ENCODE measurements around the gene HJURP.

The HJURP gene

DNA sequence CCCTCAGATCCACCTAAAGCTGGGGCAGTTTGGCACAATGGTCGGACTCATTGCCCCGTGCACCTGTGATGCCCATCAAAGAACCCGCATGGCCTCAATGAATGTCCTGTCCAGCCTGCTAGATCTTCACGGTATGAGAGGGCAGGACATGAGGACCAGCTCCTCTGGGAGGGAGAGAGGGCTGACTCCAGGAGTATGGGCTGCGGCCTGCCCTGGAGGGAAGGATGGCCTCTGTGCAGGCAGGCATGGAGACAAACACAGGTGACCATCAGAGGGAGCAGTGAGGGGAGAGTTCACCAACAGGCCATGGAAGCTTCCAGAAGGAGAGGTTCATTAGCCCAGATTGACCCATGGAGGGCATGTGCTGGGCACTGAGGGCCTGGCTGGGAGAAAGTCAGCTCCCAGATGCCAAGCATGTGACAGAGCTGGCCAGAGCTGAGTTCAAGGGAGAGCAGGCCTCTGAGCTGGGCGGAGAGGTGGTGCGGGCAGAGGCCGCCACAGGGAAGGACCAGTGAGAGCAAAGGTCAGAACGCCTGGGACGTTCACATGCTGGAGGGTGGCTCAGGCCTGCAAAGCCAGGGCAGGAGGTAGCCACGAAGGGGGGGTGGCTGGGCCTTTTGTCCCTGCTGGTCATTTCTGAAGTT lies 36.2 kb downstream of the HJURP start:
- no peaks in the 10 kb centered on the region for H3K4me1 ChIP-seq (ENCODE audit: control insufficient read depth, insufficient read depth, low read length)
- H3K9ac ChIP-seq (ENCODE audit: low read depth, low read length): no peak overlapping the region
- H3K4me3 ChIP-seq (ENCODE audit: low read length): no peak overlapping the region
- no peaks in the 10 kb centered on the region for H3K36me3 ChIP-seq (ENCODE audit: insufficient read depth, low read length)
- H3K4me2 ChIP-seq (ENCODE audit: low read length): no peak overlapping the region
- H3K27me3 ChIP-seq (ENCODE audit: control insufficient read depth, insufficient read depth, low read length): peaks cover 25% of the 10 kb centered on the region
- H3K9me3 ChIP-seq (replicated peaks; ENCODE audit: low read length): no peaks in the 10 kb centered on the region

- Histone ChIP-seq H3K27me3 (ENCODE audit: control insufficient read depth, insufficient read depth, low read length) (peaks cover 25% of the 10 kb centered on the region), H3K4me2 (ENCODE audit: low read length) (no peak overlapping the region), H3K4me3 (ENCODE audit: low read length) (no peak overlapping the region), H3K4me1 (ENCODE audit: control insufficient read depth, insufficient read depth, low read length) (no peaks in the 10 kb centered on the region), H3K9ac (ENCODE audit: low read depth, low read length) (no peak overlapping the region), H3K9me3 (replicated peaks; ENCODE audit: low read length) (no peaks in the 10 kb centered on the region), H3K36me3 (ENCODE audit: insufficient read depth, low read length) (no peaks in the 10 kb centered on the region)
These were observed 36.9 kb downstream of the HJURP start for GRCh38 chr2:233817361-233817911.

DNA sequence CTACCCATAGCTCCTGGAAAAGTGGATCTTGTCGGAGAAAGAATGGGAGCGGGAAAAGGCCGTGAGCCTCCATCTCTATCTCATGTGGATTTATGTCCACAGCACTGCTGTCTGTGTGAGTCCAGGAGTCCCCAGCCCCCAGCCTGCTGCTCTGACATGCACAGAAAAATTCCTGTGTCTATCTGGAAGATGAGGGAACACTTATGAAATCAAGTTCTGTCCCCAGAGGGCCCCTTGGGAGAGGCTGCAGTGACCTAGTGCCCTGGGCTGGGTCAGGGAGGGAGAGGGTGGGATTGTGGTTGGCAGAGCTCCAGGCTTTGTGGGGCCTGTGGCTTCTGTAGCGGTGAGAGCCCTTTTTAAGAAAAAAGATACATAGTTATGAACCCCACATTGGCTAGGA lies 37.6 kb downstream of the HJURP start:
- Histone ChIP-seq H3K4me1 (ENCODE audit: control insufficient read depth, insufficient read depth, low read length) (no peaks in the 10 kb centered on the region), H3K36me3 (ENCODE audit: insufficient read depth, low read length) (no peaks in the 10 kb centered on the region), H3K4me3 (ENCODE audit: low read length) (no peak overlapping the region), H3K27me3 (ENCODE audit: control insufficient read depth, insufficient read depth, low read length) (peaks cover 25% of the 10 kb centered on the region), H3K4me2 (ENCODE audit: low read length) (no peak overlapping the region), H3K9ac (ENCODE audit: low read depth, low read length) (no peak overlapping the region), H3K9me3 (replicated peaks; ENCODE audit: low read length) (no peaks in the 10 kb centered on the region)

DNA sequence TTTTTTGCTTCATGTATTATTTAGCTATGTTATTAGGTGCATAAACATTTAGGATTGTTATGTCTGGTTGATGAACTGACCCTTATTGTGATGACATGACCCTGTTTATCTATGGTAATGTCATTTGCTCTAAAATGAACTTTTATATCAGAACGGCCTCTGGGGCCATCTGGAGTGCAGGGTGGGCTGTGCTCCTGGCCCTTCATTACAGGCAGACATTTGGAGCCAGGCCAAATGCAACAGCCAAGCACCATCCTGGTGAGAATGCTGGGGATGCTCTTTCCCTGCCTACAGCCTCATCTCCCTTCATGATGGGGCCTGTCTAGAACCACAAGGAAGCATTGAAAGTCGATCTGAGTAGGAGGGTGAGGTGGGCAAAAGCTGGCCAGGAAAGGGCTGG lies 38.0 kb downstream of the HJURP start:
- peaks cover 23% of the 10 kb centered on the region for H3K27me3 ChIP-seq (ENCODE audit: control insufficient read depth, insufficient read depth, low read length)
- no peak overlapping the region for H3K4me2 ChIP-seq (ENCODE audit: low read length)
- no peaks in the 10 kb centered on the region for H3K9me3 ChIP-seq (replicated peaks; ENCODE audit: low read length)

DNA sequence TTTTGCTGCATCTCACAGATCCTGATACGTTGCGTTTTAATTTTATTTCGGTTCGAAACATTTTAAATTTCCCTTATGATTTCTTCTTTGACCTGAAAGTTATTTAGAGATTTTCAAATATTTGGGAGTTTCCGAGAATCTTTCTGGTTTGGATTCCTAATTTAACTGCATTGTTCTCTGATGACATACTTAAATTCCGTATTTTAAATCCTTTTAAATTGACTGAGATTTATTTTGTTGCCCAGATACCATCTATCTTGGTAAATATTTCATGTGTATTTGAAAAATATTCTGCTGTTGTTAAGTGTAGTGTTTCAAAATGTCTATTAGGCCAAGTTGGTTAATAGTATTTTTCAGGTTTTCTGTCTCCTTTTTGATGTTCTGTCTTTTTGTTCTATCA lies 38.5 kb downstream of the HJURP start:
- no peaks in the 10 kb centered on the region for H3K4me1 ChIP-seq (ENCODE audit: control insufficient read depth, insufficient read depth, low read length)
- H3K4me2 ChIP-seq (ENCODE audit: low read length): no peak overlapping the region
- H3K9ac ChIP-seq (ENCODE audit: low read depth, low read length): no peak overlapping the region
- H3K9me3 ChIP-seq (replicated peaks; ENCODE audit: low read length): no peaks in the 10 kb centered on the region
- no peaks in the 10 kb centered on the region for H3K36me3 ChIP-seq (ENCODE audit: insufficient read depth, low read length)
- H3K4me3 ChIP-seq (ENCODE audit: low read length): no peak overlapping the region
- H3K27me3 ChIP-seq (ENCODE audit: control insufficient read depth, insufficient read depth, low read length): peaks cover 20% of the 10 kb centered on the region

More for the DNA sequence above, 38.0 kb downstream of the HJURP start:
- Histone ChIP-seq H3K4me1 (ENCODE audit: control insufficient read depth, insufficient read depth, low read length) (no peaks in the 10 kb centered on the region), H3K9ac (ENCODE audit: low read depth, low read length) (no peak overlapping the region), H3K4me3 (ENCODE audit: low read length) (no peak overlapping the region), H3K36me3 (ENCODE audit: insufficient read depth, low read length) (no peaks in the 10 kb centered on the region)

DNA sequence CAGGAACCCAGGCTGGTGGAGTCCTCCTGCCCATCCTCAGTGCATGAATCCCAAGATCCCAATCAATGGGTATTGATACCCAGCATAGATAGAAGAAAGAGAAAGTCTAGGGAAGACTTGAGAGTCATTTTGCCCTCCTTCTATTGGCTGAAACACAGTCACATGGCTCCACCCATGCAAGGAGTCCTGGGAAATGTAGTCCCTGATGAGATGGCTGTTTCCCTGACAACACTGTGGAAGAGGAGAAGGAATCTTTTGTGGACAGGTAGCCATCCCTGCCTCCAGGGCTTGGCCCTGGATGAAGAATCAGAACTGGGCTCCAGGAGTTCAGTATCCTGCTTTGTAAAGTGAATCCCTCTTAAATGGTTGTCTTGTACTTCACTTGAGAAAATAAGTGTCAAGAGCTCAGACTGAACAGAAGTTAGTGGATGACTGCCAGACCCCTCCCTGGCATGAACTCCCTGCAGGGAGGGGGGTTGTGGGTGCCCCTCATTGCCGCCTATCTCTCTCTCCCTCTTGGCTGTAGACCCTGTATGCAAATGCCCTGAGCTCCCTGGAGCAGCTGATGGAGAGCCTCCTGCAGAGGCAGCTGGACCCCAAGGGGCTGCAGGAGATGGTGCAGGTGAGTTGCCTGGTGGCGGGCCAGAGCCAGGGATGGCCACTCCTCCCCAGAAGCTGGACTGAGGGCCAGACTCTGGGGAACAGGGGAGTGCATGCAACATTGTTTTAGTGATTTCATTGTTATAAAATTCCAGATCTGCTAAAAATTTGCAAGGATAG lies 40.1 kb downstream of the HJURP start:
- H3K27me3 ChIP-seq (ENCODE audit: control insufficient read depth, insufficient read depth, low read length): peaks cover 23% of the 10 kb centered on the region
- H3K9me3 ChIP-seq (replicated peaks; ENCODE audit: low read length): no peaks in the 10 kb centered on the region
- H3K36me3 ChIP-seq (ENCODE audit: insufficient read depth, low read length): no peaks in the 10 kb centered on the region
- no peaks in the 10 kb centered on the region for H3K4me1 ChIP-seq (ENCODE audit: control insufficient read depth, insufficient read depth, low read length)
- no peak overlapping the region for H3K4me2 ChIP-seq (ENCODE audit: low read length)
- no peak overlapping the region for H3K9ac ChIP-seq (ENCODE audit: low read depth, low read length)
- no peak overlapping the region for H3K4me3 ChIP-seq (ENCODE audit: low read length)

GRCh38 chr2:233813236-233814055 lies 40.9 kb downstream of the HJURP start:
- H3K4me1 ChIP-seq (ENCODE audit: control insufficient read depth, insufficient read depth, low read length): no peaks in the 10 kb centered on the region
- no peaks in the 10 kb centered on the region for H3K36me3 ChIP-seq (ENCODE audit: insufficient read depth, low read length)
- H3K27me3 ChIP-seq (ENCODE audit: control insufficient read depth, insufficient read depth, low read length): peaks cover 26% of the 10 kb centered on the region
- no peaks in the 10 kb centered on the region for H3K9me3 ChIP-seq (replicated peaks; ENCODE audit: low read length)
- no peak overlapping the region for H3K4me2 ChIP-seq (ENCODE audit: low read length)
- H3K9ac ChIP-seq (ENCODE audit: low read depth, low read length): no peak overlapping the region
- no peak overlapping the region for H3K4me3 ChIP-seq (ENCODE audit: low read length)

DNA sequence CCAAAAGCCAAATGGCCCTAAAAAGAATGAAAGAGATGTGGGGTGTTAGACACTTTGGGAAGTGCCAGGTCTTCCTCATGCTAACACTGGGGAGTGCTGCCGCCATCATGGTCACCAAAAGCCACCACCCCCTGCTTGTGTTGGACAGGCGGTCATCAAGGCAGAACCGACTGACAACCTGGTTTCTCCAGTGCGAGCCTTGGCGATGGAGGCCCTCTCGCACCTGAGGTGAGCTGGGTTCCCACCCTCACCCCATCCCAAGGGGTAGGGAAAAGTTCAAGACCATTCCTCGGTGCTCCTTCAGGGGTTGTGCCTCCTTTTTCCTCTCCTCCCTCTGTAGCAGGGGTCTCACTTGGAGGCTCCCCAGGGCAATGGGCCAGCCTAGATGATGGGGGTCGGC lies 42.6 kb downstream of the HJURP start:
- Histone ChIP-seq H3K4me3 (ENCODE audit: low read length) (no peak overlapping the region), H3K9me3 (replicated peaks; ENCODE audit: low read length) (no peaks in the 10 kb centered on the region), H3K27me3 (ENCODE audit: control insufficient read depth, insufficient read depth, low read length) (peaks cover 31% of the 10 kb centered on the region), H3K4me1 (ENCODE audit: control insufficient read depth, insufficient read depth, low read length) (no peaks in the 10 kb centered on the region), H3K4me2 (ENCODE audit: low read length) (no peak overlapping the region), H3K9ac (ENCODE audit: low read depth, low read length) (no peak overlapping the region), H3K36me3 (ENCODE audit: insufficient read depth, low read length) (no peaks in the 10 kb centered on the region)

- H3K4me3 ChIP-seq (ENCODE audit: low read length): no peak overlapping the region
- H3K9me3 ChIP-seq (replicated peaks; ENCODE audit: low read length): no peaks in the 10 kb centered on the region
- no peaks in the 10 kb centered on the region for H3K36me3 ChIP-seq (ENCODE audit: insufficient read depth, low read length)
- peaks cover 27% of the 10 kb centered on the region for H3K27me3 ChIP-seq (ENCODE audit: control insufficient read depth, insufficient read depth, low read length)
- no peak overlapping the region for H3K4me2 ChIP-seq (ENCODE audit: low read length)
- H3K4me1 ChIP-seq (ENCODE audit: control insufficient read depth, insufficient read depth, low read length): no peaks in the 10 kb centered on the region
- H3K9ac ChIP-seq (ENCODE audit: low read depth, low read length): no peak overlapping the region
These were observed 43.2 kb downstream of the HJURP start for GRCh38 chr2:233811087-233811486.

GRCh38 chr2:233810385-233810784 lies 44.0 kb downstream of the HJURP start:
- Histone ChIP-seq H3K9me3 (replicated peaks; ENCODE audit: low read length) (no peaks in the 10 kb centered on the region), H3K4me1 (ENCODE audit: control insufficient read depth, insufficient read depth, low read length) (no peaks in the 10 kb centered on the region), H3K9ac (ENCODE audit: low read depth, low read length) (no peak overlapping the region), H3K27me3 (ENCODE audit: control insufficient read depth, insufficient read depth, low read length) (peaks cover 20% of the 10 kb centered on the region), H3K36me3 (ENCODE audit: insufficient read depth, low read length) (no peaks in the 10 kb centered on the region), H3K4me2 (ENCODE audit: low read length) (no peak overlapping the region), H3K4me3 (ENCODE audit: low read length) (no peak overlapping the region)

All from skeletal muscle satellite cell (primary cell).